Eye (tissue), 1 donor: ENCODE results near the gene SCAMP5.

Experiments
- DNase-seq: peaks from one replicate; pipeline ENCODE4 v3.0.0-alpha.2; 2015

Gene SCAMP5

GRCh38 chr15:75023872-75024636 is 28.7 kb downstream of the SCAMP5 start:
- DNase-seq, result no peak

- DNase-seq, result no peak
Measured at GRCh38 chr15:75025107-75025506, 29.7 kb downstream of the SCAMP5 start.

GRCh38 chr15:75025548-75026260 is 30.3 kb downstream of the SCAMP5 start:
- no peak for DNase-seq

GRCh38 chr15:75027551-75027950 is 32.2 kb downstream of the SCAMP5 start:
- no peak for DNase-seq

- no peak for DNase-seq
Measured at GRCh38 chr15:75028991-75029377, 33.6 kb downstream of the SCAMP5 start.

GRCh38 chr15:75029378-75030022 is 34.1 kb downstream of the SCAMP5 start:
- peak; percentile 93 for DNase-seq

GRCh38 chr15:75030023-75030413 is 34.7 kb downstream of the SCAMP5 start:
- no peak for DNase-seq

- no peak for DNase-seq
Measured at GRCh38 chr15:75030424-75030823, 35.1 kb downstream of the SCAMP5 start.

GRCh38 chr15:75031848-75032247 is 36.5 kb downstream of the SCAMP5 start:
- DNase-seq, result no peak

GRCh38 chr15:75032395-75032794 is 37.0 kb downstream of the SCAMP5 start:
- no peak for DNase-seq

GRCh38 chr15:75033809-75034208 is 38.4 kb downstream of the SCAMP5 start:
- DNase-seq, result no peak

GRCh38 chr15:75034615-75035014 is 39.3 kb downstream of the SCAMP5 start:
- DNase-seq, result no peak

- no peak for DNase-seq
Measured at GRCh38 chr15:75036212-75036616, 40.9 kb downstream of the SCAMP5 start.

- DNase-seq, result no peak
Measured at GRCh38 chr15:75037685-75038084, 42.3 kb downstream of the SCAMP5 start.

GRCh38 chr15:75038231-75038630 is 42.9 kb downstream of the SCAMP5 start:
- no peak for DNase-seq

- peak; percentile 37 for DNase-seq
Measured at GRCh38 chr15:75042730-75043508, 47.6 kb downstream of the SCAMP5 start.

- peak; percentile 49 for DNase-seq
Measured at GRCh38 chr15:75043509-75044257, 48.3 kb downstream of the SCAMP5 start.

- DNase-seq, result no peak
Measured at GRCh38 chr15:75044258-75044878, 49.0 kb downstream of the SCAMP5 start.

GRCh38 chr15:75045332-75046015 is 50.1 kb downstream of the SCAMP5 start:
- no peak for DNase-seq

- no peak for DNase-seq
Measured at GRCh38 chr15:75048394-75048793, 53.0 kb downstream of the SCAMP5 start.

- DNase-seq, result peak; percentile 13
Measured at GRCh38 chr15:75049392-75049791, 54.0 kb downstream of the SCAMP5 start.
